GM18498 (cell line): ENCODE data around the gene SCAF8.
"Not testable (repeated sequence)": the region's sequence is repeated elsewhere in the genome, so short reads cannot be mapped to it uniquely, and the experiment has no call there.

Source experiments
- ATAC-seq: cut with Tn5 transposase; IDR thresholded peaks from one replicate; pipeline ENCODE4 v1.9.1; 2021; ENCODE audit warnings: mild to moderate bottlenecking, moderate library complexity; ENCODE audit not compliant: unreplicated experiment

The SCAF8 gene

GRCh38 chr6:154732538-154733182, 556 bp upstream of the SCAF8 start:
- ATAC-seq: no peak

GRCh38 chr6:154733626-154734382, 588 bp downstream of the SCAF8 start:
- peak; percentile 77 for ATAC-seq

DNA sequence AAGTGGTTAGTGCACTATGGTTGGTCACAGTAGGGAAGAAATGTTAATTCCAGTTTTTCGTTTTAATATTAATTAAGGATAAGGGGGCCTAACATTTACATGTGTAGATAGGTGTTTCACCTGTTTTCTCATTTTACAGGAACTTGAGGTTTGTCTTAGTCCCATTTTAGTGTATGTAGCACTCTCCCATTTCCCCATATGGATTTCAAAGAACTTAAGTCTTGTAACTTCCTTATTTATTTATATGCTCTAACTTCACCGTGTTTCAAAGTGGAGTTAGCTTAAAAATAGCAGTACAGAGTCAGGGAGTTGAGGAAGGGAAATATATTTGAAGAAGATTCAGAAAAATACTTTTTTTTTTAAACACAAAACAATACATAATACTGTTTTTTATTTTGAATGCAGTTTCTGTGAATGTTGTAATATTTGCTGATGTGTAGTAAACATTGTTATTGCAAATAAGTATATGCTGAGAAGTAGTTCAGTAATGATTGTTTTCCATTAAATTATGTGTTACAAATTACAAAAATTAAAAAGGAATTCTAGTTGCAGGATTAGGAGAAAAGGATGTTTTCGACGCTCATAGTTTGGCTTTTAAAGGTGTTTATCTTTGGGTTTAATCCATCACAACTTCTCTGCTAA, 3.5 kb downstream of the SCAF8 start:
- ATAC-seq: no peak

GRCh38 chr6:154737424-154737823, 4.2 kb downstream of the SCAF8 start:
- ATAC-seq: no peak

DNA sequence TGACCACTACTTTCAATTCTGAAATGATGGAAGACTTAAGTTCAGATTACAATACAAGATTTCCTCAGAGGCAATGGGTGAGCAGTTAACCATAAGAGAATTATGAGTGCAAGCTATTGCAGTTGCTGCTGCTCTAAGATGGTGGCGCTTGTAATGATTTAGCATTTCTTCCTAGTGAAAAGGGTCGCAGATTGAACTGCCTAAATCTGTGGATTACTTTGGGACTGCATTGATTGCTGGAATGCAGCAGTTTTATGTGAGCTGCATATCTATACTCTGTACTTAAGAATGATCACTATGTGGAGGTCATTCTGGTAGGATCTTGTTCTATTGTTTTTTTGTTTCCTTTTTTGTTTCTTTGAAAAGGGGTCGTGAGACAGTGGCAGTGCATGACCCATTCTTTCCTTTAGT, 5.3 kb downstream of the SCAF8 start:
- ATAC-seq: no peak

- no peak for ATAC-seq
Measured at GRCh38 chr6:154740658-154741057, 7.4 kb downstream of the SCAF8 start.

DNA sequence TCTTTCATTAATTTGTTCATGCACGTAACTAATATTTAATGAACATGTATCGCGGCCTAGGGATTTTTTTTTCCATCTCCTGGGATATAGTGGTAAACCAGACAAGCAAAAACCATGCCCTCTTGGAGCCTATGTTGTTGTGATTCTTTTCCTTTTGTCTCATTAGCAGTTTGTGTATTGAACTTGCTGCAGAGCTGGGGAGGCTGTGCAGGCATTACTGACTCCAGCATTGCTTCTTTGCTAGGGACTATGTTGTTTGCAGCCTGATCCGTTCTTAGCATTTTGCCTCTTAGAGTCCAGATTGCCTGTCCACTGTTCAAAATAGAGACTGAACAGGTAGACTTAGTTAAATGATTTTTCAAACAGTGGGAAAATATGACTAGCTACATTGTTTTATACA, 9.7 kb downstream of the SCAF8 start:
- no peak for ATAC-seq

- ATAC-seq: not testable (repeated sequence)
Measured at GRCh38 chr6:154744029-154744745, 11.0 kb downstream of the SCAF8 start.

GRCh38 chr6:154745243-154745642, 12.0 kb downstream of the SCAF8 start:
- ATAC-seq: no peak

GRCh38 chr6:154749341-154749740, 16.1 kb downstream of the SCAF8 start:
- ATAC-seq: no peak

DNA sequence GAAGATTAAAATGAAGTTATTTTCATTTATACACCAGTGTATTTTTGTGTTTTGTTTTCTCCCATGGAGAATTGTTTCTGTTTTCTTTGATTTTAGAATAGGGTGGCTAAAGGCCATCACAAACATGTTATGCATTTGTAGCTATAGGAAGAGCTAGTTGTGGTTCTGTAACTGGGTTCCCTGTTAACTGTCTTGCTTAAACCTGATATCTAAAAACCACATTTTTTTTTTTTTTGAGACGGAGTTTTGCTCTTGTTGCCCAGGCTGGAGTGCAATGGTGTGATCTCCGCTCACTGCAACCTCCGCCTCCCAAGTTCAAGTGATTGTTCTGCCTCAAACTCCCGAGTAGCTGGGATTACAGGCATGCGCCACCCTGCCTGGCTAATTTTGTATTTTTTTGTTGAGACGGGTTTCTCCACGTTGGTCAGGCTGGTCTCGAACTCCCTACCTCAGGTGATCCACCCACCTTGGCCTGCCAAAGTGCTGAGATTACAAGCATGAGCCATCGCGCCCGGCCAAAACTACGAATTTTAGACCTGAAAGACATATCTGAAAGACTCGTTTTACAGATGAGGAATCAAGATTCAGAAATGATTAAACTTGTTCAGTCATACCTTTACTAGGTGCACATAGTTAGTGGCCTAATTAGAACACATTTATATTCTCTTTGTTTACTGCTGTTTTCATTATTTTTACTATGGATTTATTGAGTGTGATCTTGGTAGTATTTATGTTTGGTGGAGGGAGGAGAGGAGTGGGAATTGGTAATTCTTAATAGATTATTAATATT, 18.0 kb downstream of the SCAF8 start:
- ATAC-seq: no peak

- no peak for ATAC-seq
Measured at GRCh38 chr6:154752022-154752421, 18.8 kb downstream of the SCAF8 start.

DNA sequence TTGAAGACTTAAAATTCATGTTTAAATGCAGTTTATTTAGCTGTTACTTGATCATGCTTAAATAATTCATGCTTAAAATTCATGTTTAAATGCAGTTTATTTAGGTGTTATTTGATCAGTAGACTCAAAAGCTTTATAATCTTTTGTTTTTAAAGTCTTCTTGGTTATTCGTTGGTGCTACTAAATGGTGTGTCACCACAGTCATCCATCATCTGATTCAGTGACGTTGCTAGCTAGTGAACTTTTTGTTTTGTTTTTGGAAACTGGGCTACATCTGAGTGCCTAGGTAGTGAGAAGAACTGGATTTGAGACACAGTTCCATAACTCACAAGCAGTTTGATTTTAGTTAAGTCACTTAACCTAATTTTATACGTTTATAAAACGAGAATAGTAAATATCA, 20.9 kb downstream of the SCAF8 start:
- no peak for ATAC-seq

GRCh38 chr6:154757352-154758050, 24.3 kb downstream of the SCAF8 start:
- no peak for ATAC-seq

DNA sequence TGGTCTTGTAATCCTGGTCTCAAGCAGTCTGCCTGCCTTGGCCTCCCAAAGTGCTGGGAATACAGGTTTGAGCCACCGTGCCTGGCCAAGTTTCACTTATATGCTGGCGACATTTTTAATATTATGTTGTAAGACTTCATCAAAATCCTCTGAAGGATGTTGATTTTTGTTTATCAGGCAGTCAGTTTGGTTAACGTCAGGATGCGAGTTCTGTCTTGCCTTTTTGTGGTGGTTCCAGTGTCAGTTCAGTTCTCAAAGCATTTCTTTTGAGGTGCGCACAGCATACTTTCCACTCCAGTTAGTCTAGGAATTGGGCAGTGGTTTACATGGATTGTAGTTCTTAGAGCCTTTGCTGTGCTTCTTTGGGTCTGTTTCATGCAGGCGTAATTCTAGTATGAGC, 24.9 kb downstream of the SCAF8 start:
- ATAC-seq: no peak

GRCh38 chr6:154763650-154764049, 30.4 kb downstream of the SCAF8 start:
- no peak for ATAC-seq

DNA sequence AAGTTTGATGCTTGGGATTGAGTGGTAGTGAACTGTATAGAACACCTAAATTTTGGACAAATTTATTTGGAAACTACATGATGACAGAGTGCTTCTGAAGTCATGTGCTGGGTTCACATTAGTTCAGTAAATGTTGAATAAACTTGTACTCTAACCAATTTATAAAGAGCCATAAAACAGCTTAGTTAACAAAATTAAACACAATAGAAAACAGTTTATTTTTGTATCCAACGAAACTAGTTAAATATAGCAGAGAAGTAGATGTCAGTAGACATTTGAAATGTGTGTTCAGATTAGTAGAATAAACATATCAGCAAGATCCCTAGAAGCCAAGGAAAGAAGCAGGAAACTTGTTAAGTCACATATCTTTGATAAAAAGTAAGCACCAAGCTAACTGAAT, 32.1 kb downstream of the SCAF8 start:
- no peak for ATAC-seq

GRCh38 chr6:154766288-154766687, 33.1 kb downstream of the SCAF8 start:
- no peak for ATAC-seq

GRCh38 chr6:154767003-154767723, 33.9 kb downstream of the SCAF8 start:
- no peak for ATAC-seq
